ENCODE measurements around the gene IFI27.
"Not testable (repeated sequence)": the region's sequence is repeated elsewhere in the genome, so short reads cannot be mapped to it uniquely, and the experiment has no call there.

Gene IFI27

DNA sequence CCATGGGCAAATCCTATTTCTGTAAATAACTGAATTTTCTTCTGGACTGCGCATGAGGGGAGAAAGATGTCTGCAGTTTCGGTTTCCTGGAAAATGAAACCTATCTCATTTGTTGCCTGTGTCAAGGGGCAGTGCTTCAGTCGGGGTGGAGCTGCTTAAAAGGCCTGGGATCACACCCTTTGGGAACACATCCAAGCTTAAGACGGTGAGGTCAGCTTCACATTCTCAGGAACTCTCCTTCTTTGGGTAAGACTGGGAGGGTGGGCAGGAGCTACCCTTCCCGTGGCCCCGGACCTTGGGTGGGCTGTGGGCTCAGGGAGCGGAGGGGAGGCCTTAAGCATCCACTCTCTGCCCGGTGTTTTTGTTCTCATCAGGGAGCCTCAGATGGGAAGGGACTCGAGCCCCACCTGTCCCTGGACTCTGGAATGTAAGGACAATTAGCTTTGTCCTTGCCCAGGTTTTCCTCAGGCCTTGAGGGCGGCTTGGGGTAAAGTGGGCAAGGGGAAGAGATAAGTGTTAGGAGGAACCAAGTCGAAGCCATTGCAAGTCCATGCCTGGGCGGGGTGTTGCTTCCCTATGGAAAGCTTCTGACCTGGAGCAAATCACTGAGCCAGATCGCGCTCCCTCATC lies at the start of gene IFI27:
TSS of gene IFI27 (plus strand) at position 185 of the 630 bp plus-strand sequence.
- FAIRE-seq = no peak

DNA sequence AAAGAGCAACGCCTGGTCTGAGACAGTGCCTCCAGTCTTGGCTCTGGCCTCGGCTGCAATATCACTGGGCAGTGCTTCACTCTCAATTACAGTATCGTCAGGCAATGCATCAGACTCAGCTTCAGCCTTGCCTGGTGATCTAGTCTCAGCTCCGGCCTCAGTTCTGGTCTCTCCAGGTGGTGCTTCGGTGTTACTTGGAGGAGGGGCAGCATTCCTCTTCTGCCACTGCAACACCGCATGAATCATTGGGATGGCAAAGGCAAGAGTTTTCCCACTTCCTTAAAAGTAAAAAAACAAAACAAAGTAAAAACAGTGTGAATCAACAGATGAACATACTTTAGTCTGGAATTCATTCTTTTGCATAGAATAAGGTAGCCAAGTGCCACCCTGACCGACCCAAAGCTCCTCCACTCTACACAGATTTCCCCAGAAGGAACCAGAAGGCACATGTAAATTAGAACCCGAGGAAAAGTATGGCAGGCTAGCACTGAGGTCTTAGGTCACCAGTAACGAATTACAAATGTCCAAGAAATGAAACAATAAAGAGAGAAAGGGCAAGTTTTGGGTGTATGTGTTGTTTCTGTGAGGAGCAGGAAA lies 48.1 kb upstream of the IFI27 start:
- no peak for FAIRE-seq

DNA sequence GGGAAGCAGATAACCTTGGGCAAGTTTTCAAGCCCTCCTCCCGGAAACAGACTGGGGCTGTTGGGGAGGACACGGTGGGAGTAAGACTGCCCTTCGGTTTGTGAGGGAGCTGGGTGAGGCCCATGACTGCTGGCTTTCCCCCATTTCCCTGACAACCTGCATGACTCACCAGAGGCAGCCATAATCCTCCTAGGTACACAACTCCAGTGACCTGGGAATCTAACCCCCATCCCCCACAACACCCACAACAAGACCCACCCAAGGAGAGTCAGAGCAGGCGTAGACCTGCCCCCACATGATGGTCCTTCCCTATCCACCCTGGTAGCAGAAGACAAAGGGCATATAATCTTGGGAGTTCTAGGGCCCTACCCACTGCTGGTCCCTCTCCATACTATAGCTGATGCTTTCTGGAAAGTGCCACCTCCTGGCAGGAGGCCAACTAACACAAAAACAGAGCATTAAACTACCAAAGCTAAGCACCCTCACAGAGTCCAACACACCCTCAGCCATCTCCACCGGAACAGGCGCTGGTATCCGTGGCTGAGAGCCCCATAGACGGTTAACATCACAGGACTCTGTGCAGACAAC lies 44.4 kb upstream of the IFI27 start:
- FAIRE-seq = no peak

DNA sequence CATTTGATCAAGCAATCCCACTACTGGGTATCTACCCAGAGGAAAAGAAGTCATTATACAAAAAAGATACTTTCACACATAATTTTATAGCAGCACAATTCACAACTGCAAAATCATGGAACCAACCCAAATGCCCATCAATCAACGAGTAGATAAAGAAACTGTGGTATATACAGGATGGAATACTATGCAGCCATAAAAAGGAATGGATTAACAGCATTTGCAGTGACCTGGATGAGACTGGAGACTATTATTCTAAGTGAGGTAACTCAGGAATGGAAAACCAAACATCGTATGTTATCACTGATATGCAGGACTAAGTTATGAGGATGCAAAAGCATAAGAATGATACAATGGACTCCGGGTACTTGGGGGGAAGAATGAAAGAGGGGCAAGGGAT lies 38.5 kb upstream of the IFI27 start:
- FAIRE-seq = not testable (repeated sequence)

DNA sequence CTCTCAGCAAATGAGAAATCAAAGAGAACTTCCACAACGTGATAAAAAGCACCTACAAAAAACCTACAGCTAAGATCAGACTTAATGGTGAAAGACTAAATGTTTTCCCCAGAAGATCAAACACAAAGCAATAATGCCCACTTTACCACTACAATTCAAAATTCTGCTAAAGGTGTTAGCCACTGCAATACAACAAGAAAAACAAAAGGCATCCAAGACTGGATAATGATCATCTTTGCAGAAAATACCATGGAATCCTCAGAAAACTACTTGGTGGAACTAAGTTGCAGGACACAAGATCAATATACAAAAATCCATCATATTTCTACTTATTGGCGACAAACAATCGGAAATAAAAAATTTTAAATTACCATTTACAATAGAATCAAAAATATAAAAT lies 36.0 kb upstream of the IFI27 start:
- FAIRE-seq = no peak

DNA sequence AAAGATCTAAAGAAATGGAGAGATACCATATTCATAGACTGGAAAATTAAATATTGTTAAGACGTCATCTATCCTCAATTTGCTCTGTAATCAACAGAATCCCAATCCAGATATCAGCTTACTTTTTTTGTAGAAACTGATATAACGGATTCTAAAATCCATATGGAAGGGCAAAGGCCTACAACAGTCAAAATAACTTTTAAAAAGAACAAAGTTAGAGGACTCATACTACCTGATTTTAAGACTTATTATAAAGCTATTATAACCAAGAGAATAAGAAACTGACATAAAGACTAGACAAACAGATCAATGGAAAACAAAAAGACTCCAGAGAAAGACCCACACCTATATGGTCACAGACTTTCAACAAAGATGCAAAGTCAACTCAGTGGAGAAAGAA lies 35.5 kb upstream of the IFI27 start:
- no peak for FAIRE-seq

DNA sequence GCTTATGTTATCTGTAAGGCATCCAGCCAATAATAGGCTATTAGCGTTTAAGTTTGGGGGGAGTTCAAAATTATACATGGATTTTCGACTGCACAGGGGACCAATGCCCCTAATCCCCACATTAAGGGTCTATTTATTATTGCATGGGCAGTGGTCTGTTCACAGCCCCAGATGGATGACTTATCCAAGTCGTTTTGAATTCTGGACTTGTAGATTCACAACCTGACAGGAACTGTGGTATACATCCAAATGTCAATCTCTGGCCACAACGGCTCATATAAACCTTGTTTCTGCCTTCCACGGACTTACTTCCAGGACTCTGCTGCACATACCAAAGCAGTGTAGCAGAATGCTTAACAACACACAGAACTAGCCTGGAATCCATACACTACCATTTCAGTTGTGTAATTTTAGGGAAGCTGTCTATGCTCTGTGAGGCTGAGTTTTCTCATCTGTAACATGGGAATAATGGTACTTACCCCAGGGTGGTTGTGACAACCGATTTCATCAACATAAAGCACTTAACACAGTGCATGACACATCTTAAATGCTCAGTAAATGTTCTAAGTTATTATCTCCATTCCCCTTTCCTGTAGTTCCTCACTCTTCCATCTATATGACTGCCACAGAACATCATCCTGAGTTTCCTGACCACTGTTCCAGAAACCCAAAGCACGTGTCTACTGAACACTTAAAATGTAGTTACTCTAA lies 33.3 kb upstream of the IFI27 start:
- FAIRE-seq = no peak

DNA sequence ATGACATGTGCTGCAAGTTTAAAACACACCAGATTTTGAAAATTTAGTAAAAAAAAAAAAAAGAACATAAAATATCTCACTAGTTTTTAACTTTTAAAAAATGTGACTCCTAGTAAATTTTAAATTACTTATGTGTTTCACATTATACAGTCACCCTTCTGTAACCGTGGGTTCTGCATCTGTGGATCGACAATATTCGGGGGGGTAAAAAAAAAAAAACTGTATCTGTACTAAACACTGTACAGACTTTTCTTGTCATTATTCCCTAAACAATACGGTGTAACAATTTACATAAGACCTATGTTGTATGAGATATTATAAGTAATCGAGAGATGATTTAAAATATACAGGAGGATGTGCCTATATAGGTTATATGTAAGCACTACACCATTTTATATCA lies 32.7 kb upstream of the IFI27 start:
- no peak for FAIRE-seq

DNA sequence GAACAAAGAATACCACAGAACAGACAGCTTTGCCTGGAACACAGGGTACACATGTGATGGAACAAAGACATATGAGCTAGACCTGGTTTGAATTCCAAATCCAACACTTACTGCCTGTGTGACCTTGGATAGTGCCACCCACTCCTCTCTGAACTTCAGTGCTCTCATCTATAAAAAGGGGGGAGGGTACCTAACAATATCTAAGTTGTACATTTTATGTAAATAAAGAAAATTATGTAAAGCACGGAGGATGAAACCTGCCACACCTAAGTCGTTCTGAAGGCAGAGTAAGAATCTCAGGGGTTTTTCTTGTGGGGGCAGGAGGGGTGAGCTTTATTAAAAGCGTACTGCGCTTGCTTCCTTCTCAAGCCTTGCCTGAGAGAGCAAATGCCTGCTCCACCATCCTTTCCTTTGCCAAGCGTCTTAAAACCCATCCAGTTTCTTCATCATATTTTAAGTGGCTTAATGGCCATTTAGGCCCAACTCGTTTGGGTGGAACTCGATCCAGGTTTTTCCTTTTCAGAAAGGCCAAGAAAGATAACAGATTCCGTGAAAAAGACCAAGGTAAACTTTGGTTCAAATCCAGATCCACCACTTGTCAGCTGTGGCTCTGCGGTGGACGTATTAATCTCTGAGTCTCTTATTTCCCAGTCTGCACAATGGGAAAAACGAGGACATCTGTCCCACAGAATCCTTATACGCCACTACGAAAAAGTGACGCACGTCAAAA lies 30.5 kb upstream of the IFI27 start:
- no peak for FAIRE-seq

DNA sequence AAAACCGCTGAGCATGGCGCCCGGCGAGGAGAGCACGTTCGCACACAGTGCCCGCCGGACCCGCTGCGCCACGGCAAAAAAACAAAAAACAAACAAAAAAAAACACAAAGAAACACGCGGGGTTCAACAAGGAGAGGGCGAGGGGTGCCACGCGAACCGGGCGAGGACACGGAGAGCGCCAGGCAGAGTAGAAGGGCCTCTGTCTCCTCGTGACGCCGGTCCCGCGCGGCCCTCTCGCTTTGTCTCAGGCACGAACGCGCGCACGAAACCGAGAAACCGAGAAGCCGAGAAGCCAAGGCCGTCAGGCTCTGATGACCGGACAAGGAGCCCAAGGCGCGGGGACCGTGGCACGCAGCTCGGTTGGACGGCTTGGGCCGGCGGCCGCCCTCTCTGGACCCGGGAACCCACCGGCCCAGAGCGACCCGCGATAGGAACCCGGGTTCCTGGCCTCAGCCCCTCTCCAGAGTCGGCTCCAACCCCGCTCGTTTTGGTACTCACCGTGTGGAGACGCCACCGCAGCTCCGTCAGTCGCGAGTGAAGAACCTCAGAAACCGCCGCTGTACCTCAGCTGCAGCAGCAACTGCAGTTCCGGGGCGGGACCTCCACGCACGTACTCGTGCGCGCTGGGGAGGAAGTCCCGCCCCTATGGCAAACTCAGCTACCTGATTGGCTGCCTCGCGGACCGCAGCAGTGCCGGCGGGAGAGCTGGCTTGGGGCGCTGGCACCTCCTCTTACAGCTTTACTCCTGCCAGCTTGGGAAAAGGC lies 29.7 kb upstream of the IFI27 start, which contains the start of the genes DDX24 and IFI27L1:
TSS of gene DDX24 (minus strand) at position 582 of the 765 bp plus-strand sequence. CDS start 1,460 bp downstream, outside the sequence.
TSS of gene IFI27L1 (plus strand) at position 690 of the 765 bp plus-strand sequence. CDS start 15,628 bp downstream, outside the sequence.
- no peak for FAIRE-seq

DNA sequence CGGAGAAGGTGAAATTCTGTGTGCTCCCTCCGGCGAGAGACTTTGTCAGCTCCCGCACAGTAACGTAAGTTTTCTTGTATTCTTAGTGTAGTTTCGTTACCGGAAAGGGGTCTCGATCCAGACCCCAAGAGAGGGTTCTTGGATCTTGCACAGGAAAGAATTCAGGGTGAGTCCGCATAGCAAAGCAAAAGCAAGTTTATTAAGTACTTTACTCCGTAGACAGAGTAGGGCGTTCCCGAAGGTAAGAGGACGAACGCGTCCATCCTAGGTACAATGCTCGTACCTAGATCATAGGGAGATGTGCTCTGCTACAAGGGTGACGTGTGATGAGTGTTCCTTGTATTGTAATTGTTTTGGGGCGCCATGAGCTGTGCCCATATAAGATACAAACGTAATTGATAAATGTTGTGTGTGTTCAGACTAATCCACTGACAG lies 29.1 kb upstream of the IFI27 start:
- FAIRE-seq = no peak

DNA sequence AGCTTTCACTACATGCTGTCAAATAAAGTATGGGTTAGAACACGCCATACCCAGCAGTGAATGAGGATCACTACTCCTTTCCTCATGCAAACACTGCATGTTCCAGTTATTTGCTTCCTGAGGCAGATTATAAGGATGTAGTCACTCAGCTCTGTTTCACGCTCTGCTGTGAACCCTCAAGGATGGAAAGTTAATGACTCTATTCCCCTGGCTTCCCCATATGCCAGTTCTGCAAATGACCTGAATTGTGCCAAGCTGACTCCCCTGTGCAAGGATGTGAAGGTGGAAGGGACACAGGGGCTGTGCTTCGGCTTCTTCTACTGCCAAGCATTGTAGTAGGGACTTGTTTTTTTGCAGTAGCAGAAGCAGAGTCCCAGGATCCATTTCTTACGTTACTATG lies 22.6 kb upstream of the IFI27 start:
- FAIRE-seq = no peak

DNA sequence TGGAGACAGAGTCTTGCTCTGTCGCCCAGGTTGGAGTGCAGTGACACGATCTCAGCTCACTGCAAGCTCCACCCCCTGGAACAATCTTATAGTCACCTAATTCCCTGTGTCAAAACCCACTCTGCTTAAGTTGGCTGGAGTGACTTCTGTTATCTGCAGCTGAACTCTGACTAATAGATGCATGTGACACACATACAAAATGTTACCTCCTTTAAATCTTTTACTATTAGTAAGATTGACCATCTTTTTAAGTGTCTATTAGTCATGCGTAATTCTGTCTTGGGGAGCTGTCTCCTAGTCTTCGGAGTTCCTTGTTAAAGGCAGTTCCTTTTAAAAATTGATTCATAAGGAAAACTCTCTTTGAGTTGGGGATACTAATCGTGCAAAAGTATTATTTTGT lies 22.0 kb upstream of the IFI27 start:
- FAIRE-seq = no peak

DNA sequence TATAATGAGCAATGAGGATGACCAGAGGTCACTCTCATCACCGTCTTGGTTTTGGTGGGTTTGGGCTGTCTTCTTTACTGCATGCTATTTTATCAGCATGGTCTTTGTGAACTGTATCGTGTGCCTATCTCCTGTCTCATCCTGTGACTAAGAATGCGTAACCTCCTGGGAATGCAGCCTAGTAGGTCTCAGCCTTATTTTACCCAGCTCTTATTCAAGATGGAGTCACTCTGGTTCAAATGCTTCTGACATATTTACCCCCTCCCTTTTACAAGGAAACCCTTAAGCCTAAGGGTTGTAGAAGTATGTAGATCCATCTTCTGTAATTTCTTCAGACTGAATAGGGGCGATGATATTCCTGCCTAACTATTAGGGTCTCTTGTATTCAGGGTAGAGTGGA lies 21.1 kb upstream of the IFI27 start:
- FAIRE-seq = no peak

DNA sequence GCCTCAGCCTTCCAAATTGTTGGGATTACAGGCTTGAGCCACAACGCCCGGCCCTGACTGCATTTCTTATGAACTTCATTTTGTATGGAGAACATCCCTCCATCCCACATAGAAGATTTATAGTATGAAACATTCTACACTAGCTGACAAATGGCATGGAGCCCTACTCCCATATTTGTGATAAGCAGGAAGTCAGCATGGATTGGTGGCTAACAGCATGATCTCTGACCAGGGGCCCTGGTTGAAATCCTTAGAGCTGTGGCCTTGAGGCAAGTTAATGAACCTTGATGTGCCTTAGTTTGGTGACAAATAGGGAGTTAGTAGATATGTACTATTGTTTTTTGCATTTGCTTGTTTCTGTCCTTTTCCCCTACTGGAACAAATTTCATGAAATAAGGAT lies 17.1 kb upstream of the IFI27 start:
- no peak for FAIRE-seq

DNA sequence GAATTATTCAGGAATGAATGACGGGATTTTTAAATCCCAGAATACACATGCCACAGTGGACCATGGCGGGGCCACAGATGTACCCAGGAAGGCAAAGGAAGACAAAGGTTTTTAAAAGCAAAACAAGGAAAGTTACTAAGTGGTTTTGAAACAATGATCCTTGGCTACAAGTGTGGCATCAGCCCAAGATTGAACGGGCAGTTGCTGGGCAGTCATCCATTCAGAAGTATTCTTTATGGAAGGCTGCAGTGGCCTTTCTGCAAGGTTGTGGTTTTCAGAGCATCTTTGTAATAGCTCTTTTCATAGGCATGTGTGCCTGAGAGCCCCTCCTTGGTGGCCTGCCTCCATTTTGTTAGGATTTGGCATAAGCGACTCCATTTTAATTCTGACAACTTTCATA lies 13.4 kb upstream of the IFI27 start:
- no peak for FAIRE-seq

DNA sequence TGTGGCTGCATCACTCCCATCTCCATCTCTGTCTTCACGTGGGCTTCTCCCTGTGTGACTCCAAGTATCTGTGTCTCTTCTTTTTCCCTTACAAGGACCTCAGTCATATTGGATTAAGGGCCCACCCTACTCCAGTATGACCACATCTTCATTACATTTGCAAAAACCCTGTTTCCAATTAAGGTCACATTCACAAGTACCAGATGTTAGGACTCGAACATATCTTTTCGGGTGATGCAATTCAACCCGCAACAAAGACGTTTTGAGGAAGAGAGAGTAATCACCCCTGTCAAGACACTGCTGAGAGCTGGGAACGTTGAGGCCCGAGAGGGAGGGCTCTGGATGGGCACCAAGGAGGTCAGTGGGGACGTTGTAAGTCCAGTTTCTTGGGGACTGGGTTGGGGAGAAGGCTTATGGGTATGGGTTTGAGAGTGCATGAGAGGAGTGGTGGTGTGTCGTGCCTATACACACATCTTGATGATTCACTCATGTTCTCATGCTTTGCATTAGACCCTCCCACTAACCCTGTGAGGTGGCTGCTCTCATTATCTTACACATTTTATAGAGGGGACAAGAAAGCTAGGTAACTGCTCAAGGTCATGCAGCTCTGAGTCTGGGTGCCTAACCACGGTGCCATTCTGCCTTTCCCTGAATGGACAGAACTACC lies 12.1 kb upstream of the IFI27 start:
- FAIRE-seq = no peak

DNA sequence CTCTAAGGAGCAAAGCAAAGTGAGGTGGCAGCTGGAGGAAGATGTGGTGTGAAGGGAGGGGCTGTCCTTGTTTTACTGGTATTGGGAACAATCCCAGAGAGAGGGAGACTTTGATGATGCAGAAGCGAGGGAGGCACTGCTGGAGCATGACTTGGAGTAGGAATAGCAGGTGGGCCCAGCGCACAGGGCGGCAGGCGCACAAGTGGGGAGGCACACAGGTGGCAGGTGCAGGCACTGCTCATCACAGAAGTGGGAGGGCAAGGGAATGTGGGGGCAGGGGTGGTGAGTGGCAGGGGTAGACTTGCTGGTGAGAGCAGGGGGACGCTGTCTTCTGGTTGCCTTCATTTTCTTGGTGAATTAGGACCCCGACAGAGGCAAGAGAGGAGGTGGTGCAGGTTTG lies 11.5 kb upstream of the IFI27 start:
- no peak for FAIRE-seq

DNA sequence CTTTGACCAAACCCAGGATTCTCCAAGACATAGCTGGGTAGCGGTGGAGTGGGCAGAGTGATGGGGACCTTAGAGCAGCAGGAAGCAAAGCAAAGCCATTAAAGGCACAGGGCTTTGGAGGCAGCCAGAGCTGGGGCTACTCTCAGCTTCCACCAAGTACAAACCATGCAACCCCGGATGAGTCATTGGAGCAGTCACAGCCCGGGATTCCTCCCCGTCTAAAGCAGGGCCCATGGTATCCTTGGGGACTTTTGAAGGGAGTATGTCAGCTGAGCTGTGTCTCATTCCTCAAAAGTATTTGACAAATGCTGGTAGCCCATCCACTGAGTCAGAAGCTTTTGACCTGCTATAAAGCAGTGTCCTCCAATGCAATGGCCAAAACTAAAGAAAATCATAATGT lies 9.7 kb upstream of the IFI27 start:
- no peak for FAIRE-seq

DNA sequence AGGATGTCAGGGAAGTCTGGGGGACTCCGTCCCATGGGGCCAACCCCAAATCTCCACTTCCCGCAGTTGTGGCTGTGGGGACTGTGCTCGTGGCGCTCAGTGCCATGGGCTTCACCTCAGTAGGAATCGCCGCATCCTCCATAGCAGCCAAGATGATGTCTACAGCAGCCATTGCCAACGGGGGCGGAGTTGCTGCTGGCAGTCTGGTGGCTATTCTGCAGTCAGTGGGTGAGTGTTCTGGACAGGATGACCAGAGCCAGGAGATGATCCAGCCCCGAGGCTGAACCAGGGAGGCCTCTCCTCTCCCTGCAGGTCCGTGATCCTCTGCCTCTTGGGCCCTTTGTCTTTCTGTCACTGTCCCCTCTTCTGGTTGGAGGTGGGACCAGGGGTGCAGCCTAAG lies 8.8 kb upstream of the IFI27 start:
- FAIRE-seq = no peak

DNA sequence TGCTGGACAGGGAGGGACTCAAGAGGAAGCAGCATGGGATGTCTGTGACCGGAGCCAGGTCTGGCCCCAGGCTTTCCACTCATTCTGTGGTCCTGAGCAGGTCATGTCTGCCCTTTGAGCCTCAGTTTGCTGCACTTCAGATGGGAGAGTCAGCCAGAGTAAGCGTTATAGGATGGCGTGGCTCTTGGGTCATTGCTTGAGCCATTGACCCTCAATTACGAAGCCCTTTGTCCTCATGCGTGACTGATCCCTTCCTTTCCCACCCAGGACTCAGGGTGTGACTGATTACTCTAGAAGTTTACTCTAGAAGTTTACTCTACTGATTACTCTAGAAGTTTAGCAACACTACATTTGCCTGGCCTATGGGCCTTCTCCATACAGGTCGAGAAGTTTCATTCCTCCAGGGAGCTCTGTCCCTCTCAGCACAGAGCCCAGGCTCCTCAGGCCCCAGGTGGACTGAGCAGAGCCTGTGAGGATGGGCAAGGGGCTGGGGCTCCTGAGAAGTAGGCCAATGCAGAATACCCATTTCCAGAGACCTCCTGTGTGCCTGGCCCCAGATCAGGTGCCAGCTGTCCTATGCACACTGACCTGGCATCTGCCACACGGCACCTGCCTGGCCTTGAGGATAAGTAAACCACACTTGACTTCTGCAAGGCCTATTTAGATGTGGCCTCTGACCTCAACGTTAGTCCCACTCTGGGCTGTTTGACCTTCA lies 7.6 kb upstream of the IFI27 start:
- no peak for FAIRE-seq

Measured in colon (tissue), 2 donors.